ENCODE data around the gene CCDC197.
A peak's percentile ranks its signal among the peaks of the same experiment; 100 is the strongest.

CCDC197 gene

GRCh38 chr14:93997082-93997481 is at the start of gene CCDC197:
Gene CCDC197, plus strand, starts transcription at chr14:93997301. Its CDS starts 831 bp downstream, at chr14:93998132.
- no peak for DNase-seq (ENCODE audit: low read depth in 2 of 2)

GRCh38 chr14:93949511-93950075 is 47.5 kb upstream of the CCDC197 start:
- DNase-seq (ENCODE audit: low read depth in 2 of 2), result no peak

- no peak for DNase-seq (ENCODE audit: low read depth in 2 of 2)
Observed at GRCh38 chr14:93950948-93951634, 46.0 kb upstream of the CCDC197 start.

GRCh38 chr14:93951635-93952540 is 45.2 kb upstream of the CCDC197 start:
- no peak for DNase-seq (ENCODE audit: low read depth in 2 of 2)

GRCh38 chr14:93952829-93953228 is 44.3 kb upstream of the CCDC197 start:
- no peak for DNase-seq (ENCODE audit: low read depth in 2 of 2)

GRCh38 chr14:93953263-93953662 is 43.8 kb upstream of the CCDC197 start:
- no peak for DNase-seq (ENCODE audit: low read depth in 2 of 2)

GRCh38 chr14:93953739-93954515 is 43.2 kb upstream of the CCDC197 start:
- DNase-seq (ENCODE audit: low read depth in 2 of 2), result no peak

- DNase-seq (ENCODE audit: low read depth in 2 of 2), result no peak
Observed at GRCh38 chr14:93954516-93954830, 42.6 kb upstream of the CCDC197 start.

GRCh38 chr14:93954900-93955849 is 41.9 kb upstream of the CCDC197 start:
- no peak for DNase-seq (ENCODE audit: low read depth in 2 of 2)

GRCh38 chr14:93955850-93956481 is 41.1 kb upstream of the CCDC197 start:
- no peak for DNase-seq (ENCODE audit: low read depth in 2 of 2)

GRCh38 chr14:93956514-93957332 is 40.4 kb upstream of the CCDC197 start:
- DNase-seq (ENCODE audit: low read depth in 2 of 2), result no peak

- no peak for DNase-seq (ENCODE audit: low read depth in 2 of 2)
Observed at GRCh38 chr14:93957333-93957710, 39.8 kb upstream of the CCDC197 start.

GRCh38 chr14:93957751-93958566 is 39.1 kb upstream of the CCDC197 start:
- DNase-seq (ENCODE audit: low read depth in 2 of 2), result no peak

- no peak for DNase-seq (ENCODE audit: low read depth in 2 of 2)
Observed at GRCh38 chr14:93958567-93959238, 38.4 kb upstream of the CCDC197 start.

- DNase-seq (ENCODE audit: low read depth in 2 of 2), result peak; percentile 25 to 34
Observed at GRCh38 chr14:93959239-93960107, 37.6 kb upstream of the CCDC197 start.

- DNase-seq (ENCODE audit: low read depth in 2 of 2), result no peak
Observed at GRCh38 chr14:93960108-93960475, 37.0 kb upstream of the CCDC197 start.

- DNase-seq (ENCODE audit: low read depth in 2 of 2), result no peak
Observed at GRCh38 chr14:93960774-93961438, 36.2 kb upstream of the CCDC197 start.
